ENCODE measurements around the gene ANKRD16.
"Not testable (repeated sequence)": the region's sequence is repeated elsewhere in the genome, so short reads cannot be mapped to it uniquely, and the experiment has no call there.

ANKRD16 gene

DNA sequence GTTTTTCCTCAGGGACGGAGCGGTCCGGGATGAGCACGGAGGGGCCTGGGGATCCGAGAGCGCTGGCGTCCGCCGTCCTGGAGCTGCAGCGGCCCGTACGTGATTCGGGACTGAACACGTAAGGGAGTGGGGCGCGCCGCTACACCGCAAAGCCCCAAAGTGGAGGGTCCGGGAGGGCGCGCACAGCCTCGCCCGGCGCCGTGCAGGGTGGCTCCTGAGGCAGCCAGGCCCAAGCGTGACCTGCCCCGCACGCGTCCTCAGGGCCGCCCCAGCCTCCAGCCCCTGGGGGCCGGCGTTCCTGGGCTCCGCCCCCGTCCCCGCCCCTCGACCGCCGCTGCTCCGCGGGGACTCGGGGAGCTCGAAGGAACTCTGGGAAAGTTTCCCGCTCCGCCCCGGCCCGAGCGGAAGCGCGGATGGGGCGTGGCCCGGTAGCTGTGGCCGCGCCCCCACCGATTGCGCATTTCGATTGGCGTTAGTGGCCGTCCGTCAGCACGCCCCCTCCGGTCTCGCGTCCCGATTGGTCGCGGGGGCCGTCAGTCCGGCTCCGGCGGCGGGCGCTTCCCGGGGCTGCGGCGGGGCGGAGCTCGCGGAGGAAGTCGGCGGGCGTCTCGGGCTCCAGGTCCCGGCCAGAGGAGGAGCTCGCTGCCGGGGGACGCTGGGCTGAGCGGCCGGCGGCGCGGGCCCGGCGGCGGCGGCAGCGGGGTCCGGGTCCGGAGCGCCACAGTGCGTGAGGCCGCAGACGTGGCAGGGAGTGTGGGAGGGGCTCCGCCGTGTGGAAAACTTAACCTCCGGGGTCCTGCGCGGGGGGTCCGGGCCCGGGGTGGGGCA, at the start of gene ANKRD16, which contains the start of gene FBH1:
Gene ANKRD16 (minus strand): TSS at position 270 of the 828 bp plus-strand sequence. CDS start 539 bp downstream, outside the sequence.
Gene FBH1 (plus strand): TSS at position 620 of the 828 bp plus-strand sequence. CDS start 103 bp downstream, at position 723.
- DNase-seq: peak; percentile 82

DNA sequence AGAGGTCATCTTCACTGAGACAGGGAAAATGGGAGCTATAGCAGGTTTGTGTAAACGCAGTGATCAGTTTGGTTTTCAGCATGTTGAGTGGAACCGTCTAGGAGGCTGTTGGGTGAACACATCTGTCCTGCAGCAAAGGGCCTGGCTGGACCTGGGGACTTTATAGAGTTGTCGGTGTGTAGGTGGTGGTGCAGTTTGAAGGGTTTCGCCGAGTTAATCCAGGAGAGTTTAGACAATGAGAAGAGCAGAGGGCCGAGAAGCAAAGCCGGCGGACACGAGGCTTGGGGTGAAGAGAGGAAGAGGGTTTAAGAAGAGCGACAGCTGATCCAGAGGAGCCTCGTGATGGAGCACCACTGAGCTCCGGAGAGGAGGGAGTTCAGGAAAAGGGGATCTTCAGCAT, 48.6 kb upstream of the ANKRD16 start:
- no peak for DNase-seq

DNA sequence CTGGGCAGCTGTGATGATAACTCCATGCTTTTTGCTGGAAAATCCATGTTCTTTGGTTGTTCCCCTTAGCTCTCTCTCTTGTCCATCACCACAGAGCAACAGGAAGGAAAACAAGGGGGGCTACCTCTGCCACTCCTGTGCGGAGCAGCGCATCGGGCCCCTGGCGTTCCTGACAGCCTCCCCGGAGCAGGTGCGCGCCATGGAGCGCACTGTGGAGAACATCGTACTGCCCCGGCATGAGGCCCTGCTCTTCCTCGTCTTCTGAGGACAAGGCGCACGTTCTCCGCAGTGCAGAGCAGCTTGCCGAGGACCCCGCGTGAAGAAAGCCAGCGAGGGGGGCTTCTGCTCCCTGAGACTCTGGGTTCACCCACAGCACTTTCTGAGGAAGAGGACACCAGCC, 47.3 kb upstream of the ANKRD16 start:
- DNase-seq: no peak

DNA sequence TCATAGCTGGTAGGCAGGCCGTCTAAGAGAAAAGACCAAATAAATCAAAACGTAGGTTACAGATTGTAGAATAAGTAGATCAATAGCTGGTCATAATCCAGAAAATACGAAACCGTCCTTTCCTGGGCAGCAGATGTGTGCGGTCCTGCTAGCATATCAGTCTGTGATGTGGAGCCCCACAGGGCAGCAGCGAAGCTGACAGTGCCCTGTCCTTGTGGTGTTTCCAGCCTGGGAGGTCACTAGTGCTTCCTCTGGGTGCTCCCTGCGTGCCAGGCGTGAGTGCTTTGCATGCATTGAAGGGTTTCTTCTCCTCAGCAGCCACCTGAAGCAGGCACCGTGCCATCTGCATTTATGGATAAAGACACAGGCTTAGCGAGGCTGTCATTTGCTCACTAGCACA, 45.9 kb upstream of the ANKRD16 start:
- no peak for DNase-seq

DNA sequence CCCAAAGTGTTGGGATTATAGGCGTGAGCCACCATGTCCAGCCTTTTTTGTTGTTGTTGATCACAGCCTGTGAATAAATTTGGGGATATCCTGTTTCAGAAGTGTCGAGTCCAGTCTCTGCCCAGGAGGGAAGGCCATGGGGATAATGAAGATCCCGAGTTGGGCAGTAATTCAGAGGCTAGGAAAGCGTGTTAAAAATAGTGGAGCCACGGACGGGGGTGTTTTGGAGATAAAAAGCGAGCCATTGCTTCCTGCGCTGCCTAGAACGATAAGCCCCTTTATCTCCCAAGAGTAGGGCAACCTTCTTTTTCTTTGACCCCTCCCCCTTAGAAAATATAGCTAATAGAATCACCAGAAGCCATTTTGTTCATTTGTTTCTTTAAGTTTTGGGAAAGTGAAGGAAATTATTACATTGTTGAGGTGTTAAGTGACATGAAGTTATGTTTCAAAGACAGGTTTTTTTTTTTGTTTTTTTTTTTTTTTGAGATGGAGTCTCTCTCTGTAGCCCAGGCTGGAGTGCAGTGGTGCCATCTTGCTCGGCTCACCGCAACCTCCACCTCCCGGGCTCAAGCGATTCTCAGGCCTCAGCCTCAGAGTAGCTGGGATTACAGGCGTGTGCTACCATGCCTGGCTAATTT, 44.3 kb upstream of the ANKRD16 start:
- DNase-seq: no peak

DNA sequence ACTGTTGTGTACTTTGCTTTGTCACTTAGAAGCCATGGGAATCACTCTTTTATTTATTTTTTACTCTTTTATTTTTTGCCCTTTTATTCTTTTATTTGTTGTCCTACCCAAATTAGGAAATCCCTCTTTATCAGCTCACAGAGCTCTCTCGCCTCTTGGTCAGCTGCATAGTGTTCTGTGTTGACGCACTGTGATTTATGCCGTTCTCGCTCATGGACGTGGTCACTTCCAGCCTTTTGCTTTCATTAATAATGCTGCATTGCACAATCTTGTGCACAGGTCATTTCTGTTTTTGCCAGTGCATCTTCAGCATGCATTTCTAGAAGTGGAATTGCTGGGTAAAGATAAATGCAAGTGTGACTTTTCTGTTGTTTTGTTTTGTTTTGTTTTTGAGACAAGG, 42.7 kb upstream of the ANKRD16 start:
- DNase-seq: no peak

DNA sequence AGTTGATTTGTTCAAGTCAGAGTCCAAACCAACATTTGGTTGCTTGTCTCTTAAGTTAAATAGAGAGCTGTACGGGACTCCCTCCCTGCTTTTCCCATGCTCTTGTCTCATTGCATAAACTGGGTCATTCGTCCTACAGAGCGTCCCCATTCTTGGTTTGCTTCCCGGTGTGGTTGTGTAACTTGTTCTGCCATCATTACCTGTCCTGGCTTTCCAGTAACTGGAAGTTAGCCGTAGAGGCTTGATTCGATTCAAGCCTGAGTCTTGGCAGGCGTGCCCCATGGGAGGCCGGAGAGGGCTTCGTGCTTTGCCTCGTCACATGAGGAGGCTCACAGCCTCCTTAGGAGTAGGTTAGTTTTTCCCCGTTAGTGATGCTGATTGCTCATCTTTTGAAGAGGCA, 40.6 kb upstream of the ANKRD16 start:
- DNase-seq: no peak

DNA sequence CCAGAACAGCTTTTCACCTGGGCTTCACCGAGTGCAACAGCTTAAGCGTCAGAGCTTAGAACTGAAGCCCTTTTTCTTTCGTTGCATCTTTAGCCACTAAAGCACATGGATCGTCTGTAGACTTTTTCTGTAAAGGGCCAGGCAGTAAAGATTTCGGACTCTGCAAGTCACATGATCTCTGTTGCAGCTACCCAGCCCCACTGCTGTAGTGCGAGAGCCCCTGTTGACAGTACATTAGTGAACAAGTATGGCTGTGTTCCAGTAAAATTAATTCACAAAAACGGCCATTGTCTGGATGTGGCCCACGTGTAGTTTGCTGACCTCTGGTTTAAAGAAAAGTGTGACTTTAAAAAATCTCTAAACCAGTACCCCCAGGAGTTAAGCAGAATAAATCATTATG, 39.7 kb upstream of the ANKRD16 start:
- no peak for DNase-seq

DNA sequence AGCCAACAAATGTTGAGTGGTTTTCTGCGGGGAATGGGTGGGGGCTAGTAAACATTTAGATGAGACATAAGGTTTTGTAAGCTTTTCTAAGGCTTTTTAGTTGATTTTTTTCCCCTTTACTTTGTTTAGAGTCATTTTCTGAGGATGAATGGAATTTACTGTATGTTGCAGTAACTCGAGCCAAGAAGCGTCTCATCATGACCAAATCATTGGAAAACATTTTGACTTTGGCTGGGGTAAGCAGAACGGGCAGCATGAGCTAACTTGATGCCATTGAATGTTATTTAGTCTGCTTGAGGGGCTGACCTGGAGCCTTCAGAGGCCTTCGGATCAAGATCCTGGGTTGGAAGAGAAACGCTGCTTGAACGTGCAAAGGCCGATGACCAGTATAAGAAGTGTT, 37.6 kb upstream of the ANKRD16 start:
- no peak for DNase-seq

DNA sequence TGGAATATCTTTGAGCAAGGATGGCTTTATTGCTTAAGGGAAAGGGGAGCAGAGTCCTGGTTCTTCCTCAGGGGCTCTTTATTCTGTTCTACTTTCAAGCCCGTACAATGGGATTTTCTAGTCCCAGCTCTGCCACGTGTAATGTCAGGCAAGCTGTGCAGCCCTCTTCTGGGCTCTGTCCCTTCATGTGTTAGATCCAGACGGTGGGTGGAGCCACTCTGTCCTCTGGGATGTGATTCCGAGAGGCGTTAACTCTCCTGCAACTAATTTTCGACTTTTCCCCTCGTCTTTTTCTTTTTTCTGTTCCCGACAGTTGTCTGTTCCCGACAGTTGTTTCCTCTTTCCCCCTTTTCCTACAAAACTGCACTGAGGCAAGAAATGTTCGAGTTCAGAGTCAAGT, 35.2 kb upstream of the ANKRD16 start:
- DNase-seq: no peak

DNA sequence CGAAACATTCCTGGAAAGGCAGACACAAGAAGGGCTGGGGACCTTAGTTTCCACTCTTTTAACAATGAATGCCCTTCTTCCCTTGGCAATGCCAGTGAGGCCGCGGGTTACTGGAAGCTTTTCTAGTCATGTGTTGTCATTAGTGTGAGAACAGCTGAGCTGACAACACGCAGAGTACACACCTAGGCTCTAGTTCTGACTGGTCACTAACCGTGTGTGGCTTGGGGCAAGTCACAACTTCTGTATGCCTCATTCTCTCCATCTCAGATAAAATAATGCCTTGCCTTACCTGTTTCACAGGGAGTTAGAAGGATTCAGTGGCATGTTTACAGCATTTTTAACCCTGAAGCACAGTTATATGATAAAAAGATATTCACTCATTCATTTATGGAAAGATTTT, 32.1 kb upstream of the ANKRD16 start:
- DNase-seq: no peak

DNA sequence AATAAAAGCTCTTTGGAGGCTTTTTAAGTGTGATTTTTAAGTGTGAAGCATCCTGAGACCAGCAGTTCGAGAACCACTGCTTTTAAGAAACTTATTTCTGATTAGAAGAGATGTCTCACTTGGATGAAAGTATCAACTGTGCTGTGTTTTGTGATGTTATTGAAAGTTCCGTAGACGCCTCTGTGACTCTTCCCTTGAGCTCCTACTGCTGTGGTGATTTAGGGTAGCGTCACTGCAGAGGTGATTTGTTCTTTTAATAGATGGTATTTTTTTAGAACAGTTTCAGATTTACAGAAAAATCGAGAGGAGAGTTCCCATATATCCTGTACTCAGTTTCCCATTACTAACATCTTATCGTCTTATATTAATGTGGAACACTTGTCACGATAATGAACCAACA, 29.9 kb upstream of the ANKRD16 start:
- no peak for DNase-seq

DNA sequence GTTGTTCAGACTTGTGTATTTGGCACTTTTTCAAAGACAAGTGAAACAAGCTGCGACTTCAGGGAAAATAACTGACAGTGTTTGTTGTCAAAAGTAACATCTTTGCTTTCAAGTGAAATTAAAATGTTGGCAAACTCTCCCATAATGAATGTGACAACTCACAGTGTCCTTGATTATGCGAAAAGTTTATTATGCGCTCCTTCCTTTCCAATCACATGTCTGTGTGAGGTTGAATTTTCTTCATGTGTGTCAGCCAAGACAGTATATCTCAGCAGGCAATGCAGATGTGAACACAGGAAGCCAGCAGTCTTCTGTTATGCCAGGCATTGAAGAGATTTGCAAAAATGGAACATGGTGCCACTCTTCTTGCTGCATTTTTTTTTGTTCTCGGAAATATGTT, 29.1 kb upstream of the ANKRD16 start:
- no peak for DNase-seq

DNA sequence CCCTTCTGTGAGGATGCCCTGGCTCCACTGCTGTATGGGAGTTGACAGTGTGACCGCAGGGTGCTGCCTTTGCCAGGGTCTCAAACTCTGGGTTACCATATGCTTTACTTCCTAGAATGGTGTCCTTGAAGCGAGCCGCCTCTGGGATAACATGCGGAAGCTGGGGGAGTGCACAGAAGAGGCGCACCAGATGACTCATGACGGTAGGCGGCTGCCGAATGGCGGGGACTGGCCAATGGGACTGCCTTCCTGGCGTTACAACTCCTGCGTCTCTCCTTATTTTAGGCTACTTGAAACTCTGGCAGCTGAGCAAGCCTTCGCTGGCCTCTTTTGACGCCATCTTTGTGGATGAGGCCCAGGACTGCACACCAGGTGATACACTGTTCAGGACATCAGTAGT, 27.6 kb upstream of the ANKRD16 start:
- no peak for DNase-seq

DNA sequence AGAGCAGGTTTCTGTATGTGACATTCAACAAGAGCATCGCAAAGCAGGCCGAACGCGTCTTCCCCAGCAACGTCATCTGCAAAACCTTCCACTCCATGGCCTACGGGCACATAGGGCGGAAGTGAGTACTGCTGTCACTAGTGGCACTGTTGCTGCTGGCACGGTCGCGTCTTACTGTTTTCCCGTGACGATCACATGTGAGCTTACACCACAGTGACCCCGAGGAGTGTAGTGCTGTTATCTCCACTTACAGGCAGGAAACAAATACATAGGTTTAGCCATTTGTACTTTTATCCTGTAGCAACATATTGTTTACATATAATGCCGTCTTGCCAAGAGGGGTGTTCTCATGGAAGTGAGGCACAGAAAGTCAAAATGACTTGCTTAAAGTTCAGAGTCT, 25.8 kb upstream of the ANKRD16 start:
- DNase-seq: no peak

DNA sequence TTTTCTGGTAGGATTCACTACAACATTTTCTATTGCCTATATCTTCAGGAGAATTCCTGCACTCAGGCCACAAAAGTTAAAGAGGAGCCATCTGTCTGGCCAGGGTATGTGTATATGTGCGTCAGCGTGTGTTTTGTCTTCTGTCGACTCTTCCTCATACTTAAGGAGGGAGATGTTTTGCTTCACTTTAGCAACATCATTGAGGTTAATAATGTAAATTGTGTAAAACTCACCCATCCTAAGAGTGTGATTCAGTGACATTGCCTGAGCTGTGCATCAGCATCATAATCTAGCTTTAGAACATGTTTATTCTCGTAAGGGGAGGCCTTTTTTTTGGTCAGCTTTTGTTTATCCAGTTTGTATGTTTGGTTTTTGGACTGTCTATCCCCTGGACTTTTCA, 24.0 kb upstream of the ANKRD16 start:
- DNase-seq: no peak

DNA sequence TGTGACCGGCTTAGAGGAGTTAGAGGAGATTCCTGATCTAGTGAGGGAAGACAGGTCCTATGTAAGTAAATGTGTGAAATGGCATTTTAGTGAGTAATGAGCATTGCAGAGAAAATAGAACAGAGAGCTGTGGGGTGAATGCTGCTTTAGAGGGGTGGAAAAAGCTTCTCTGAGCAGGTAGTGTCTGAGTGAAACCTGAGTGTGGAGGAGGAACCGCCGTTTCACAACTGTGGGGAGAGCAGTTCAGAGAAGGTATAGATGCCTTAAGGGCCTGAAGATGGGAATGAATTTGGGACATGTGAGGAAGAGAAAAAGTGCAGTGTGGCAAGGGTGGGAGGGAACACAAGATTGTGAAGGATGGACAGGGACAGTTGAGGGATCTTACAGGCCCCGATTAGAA, 22.0 kb upstream of the ANKRD16 start:
- no peak for DNase-seq

DNA sequence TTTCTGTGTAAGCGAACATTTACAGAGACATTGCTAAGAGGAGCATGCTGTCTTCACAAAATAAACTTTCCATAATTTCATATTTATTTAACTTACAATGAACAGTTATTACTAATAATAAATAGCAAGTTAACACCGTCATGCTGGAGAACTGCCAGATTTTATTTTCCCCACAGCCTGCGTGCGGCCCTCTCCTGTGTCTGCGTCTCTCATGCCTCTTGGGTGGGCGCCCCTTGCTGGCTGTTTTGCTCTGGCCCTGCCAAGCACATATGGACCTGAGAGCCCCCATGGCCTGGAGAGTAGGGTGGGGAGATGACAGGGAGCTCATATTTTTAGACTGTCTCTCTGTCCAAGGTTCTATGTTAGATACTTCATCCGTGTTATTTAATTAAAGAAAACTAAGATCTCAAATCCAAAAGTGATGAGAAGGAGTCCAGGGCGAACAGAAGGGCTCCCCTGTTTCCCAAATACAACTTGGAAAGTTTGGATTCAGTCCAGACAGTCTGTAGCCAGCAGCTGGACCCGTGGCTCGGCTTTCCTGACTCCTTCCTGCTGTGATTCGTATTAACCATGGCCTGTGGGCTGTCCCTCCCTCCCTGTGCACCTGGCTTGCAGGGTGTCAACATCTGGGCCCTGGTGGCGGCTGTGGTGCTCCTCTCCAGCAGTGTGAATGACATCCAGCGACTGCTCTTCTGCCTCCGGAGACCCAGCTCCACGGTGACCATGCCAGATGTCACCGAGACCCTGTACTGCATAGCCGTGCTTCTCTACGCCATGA, 20.8 kb upstream of the ANKRD16 start:
- peak; percentile 10 for DNase-seq

DNA sequence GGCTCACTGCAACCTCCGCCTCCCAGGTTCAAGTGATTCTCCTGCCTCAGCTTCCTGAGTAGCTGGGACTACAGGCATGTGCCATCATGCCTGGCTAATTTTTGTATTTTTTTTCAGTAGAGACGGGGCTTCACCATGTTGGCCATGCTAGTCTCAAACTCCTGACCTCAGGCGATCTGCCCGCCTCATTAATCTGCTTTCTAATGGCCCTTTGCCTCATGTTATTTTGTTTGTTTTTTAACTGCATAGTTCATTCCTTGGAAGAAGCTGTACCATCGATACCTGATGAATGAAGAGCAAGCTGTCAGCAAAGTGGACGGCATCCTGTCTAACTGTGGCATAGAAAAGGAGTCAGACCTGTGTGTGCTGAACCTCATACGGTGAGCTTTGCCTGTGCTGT, 19.0 kb upstream of the ANKRD16 start:
- not testable (repeated sequence) for DNase-seq

DNA sequence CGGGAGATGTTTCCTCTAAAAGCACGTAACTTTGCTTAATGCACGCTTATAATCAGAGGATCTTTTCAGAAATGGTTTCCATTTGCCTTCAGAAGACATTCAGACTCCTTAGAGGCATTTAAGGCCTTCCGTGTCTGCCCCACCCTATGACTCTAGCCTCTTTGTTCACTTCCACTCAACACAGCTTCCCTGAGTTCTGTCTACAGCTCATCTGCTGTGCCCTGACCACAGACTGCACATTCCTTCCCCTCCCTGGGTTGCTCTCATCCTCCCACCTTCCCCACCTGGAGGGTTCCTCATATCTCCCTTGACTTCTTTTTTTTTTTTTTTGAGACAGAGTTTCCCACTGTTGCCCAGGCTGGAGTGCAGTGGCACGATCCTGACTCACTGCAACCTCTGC, 17.0 kb upstream of the ANKRD16 start:
- no peak for DNase-seq

DNA sequence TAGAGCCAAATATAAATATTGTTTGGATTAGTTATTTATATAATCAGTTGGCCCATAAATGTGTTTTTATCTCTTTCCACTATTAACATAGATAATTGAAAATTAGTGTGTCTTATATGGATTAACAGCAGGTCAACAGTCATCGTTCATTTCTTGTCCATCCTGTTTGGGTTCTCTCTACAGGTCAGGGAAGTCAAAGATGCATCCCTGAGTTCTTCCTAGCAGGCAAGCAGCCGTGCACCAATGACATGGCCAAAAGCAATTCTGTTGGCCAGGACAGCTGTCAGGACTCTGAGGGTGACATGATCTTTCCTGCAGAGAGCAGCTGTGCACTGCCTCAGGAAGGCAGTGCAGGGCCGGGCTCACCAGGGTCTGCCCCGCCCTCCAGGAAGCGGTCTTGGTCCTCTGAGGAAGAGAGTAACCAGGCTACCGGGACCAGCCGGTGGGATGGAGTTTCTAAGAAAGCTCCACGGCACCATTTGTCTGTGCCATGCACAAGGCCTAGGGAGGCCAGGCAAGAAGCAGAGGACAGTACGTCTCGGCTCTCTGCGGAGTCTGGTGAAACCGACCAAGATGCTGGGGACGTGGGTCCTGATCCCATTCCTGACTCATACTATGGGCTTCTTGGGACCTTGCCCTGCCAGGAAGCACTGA, 16.3 kb upstream of the ANKRD16 start:
- DNase-seq: no peak

DNA sequence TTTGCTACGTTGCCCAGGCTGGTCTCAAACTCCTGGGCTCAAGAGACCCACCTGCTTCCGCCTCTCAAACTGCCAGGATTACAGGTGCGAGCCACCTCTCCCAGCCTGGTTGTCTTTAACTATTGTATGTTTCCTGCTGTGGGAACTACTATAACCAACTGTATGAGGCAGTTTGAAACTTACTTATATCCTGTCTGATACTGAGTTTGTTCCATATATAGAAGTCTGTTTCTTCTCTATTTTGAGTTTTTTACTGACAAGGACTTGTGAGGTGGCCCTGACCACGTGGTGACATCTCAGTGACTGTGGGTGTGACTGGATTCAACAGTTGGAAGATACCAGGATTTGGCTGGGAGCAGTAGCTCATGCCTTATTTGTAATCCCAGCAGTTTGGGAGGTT, 14.5 kb upstream of the ANKRD16 start:
- DNase-seq: no peak

DNA sequence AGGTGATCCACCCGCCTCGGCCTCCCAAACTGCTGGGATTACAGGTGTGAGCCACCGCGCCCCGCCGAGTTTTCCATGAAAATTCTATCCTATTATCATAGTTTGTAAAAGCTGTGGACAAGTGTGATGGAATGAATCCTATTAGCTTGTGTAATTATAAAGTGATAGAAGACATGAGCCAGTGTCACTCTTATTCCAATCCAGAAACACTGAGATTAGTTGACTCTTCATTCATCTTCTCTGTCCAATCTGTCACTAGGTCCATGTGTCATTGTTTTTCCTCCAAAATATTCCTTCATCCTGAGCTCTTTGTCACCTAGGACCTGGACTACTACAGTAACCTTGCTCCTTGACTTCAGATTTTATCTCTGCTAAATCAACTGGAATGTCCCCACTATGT, 13.9 kb upstream of the ANKRD16 start:
- no peak for DNase-seq
